GM23338 (cell line): Measurements from ENCODE around the gene PSMG4. TPM values are rescaled to one million over a fixed set of nuclear protein-coding genes. Genes with fewer than 3 reads are reported as not detected.

Experiments used
- ATAC-seq: fragments of 200-7000 bp; cut with Tn5 transposase; 3 replicates; pipeline ENCODE4 v1.9.1; 2020
- DNase-seq: peaks from one replicate; pipeline ENCODE4 v3.0.0-alpha.2; 2015; ENCODE audit warnings: low spot score
- H2AFZ ChIP-seq: fragments of 200-600 bp; sonication (generic); 2 replicates; pipeline ENCODE4 v1.8.0; 2016; ENCODE audit warnings: antibody characterized with exemption, mild to moderate bottlenecking, moderate library complexity
- H3F3A ChIP-seq: fragments of 200-600 bp; sonication (generic); replicated peaks from 2 replicates; pipeline ENCODE4 v1.8.0; 2017; ENCODE audit warnings: antibody characterized with exemption, mixed run types, low read depth
- H3K27ac ChIP-seq: fragments of 200-600 bp; sonication (generic); 2 replicates; pipeline ENCODE4 v1.6.1; 2016; ENCODE audit warnings: low read depth
- H3K27me3 ChIP-seq: fragments of 200-600 bp; sonication (generic); 2 replicates; pipeline ENCODE4 v1.8.0; 2016; ENCODE audit warnings: mild to moderate bottlenecking, mixed run types, moderate library complexity; ENCODE audit not compliant: insufficient read depth
- H3K36me3 ChIP-seq: fragments of 200-600 bp; sonication (generic); 2 replicates; pipeline ENCODE4 v1.8.0; 2016; ENCODE audit warnings: mild to moderate bottlenecking; ENCODE audit not compliant: insufficient read depth
- H3K4me1 ChIP-seq: fragments of 200-600 bp; sonication (generic); 2 replicates; pipeline ENCODE4 v1.8.0; 2016; ENCODE audit warnings: mild to moderate bottlenecking, moderate library complexity; ENCODE audit not compliant: insufficient read depth
- H3K4me2 ChIP-seq: fragments of 200-600 bp; sonication (generic); 2 replicates; pipeline ENCODE4 v1.7.1; 2017; ENCODE audit warnings: mixed run types
- H3K4me3 ChIP-seq: fragments of 200-600 bp; sonication (generic); 2 replicates; pipeline ENCODE4 v1.6.1; 2016; ENCODE audit warnings: mixed run types
- H3K79me2 ChIP-seq: fragments of 200-600 bp; sonication (generic); replicated peaks from 2 replicates; pipeline ENCODE4 v1.8.0; 2017; ENCODE audit warnings: mild to moderate bottlenecking; ENCODE audit not compliant: insufficient read depth
- H3K9me2 ChIP-seq: fragments of 200-600 bp; sonication (generic); 2 replicates; pipeline ENCODE4 v1.8.0; 2017; ENCODE audit not compliant: insufficient read depth
- H4K20me1 ChIP-seq: fragments of 200-600 bp; sonication (generic); replicated peaks from 2 replicates; pipeline ENCODE4 v1.8.0; 2017; ENCODE audit warnings: mild to moderate bottlenecking; ENCODE audit not compliant: insufficient read depth
- H3K27ac Mint-ChIP-seq: 2 replicates; pipeline ENCODE4 v1.8.0; 2020; ENCODE audit warnings: inconsistent platforms, mild to moderate bottlenecking, moderate library complexity, mixed read lengths
- H3K27me3 Mint-ChIP-seq: 3 replicates; pipeline ENCODE4 v1.8.0; 2022; ENCODE audit warnings: low read depth, mild to moderate bottlenecking, moderate library complexity, mixed read lengths, inconsistent platforms; ENCODE audit not compliant: insufficient read depth, poor library complexity
- H3K36me3 Mint-ChIP-seq: 3 replicates; pipeline ENCODE4 v1.8.0; 2021; ENCODE audit warnings: low read depth, mild to moderate bottlenecking, inconsistent platforms, moderate library complexity, mixed read lengths
- H3K4me1 Mint-ChIP-seq: 3 replicates; pipeline ENCODE4 v1.8.0; 2020; ENCODE audit warnings: mild to moderate bottlenecking, inconsistent platforms, mixed read lengths
- H3K4me3 Mint-ChIP-seq: 3 replicates; pipeline ENCODE4 v1.8.0; 2021; ENCODE audit warnings: moderate library complexity, mild to moderate bottlenecking, inconsistent platforms, mixed read lengths
- H3K9me3 Mint-ChIP-seq: 3 replicates; pipeline ENCODE4 v1.8.0; 2020; ENCODE audit warnings: moderate library complexity, mild to moderate bottlenecking, inconsistent platforms, mixed read lengths
- CTCF ChIP-seq, 2 experiments: fragments of 200-600 bp in 1 of 2; sonication (generic) in 1 of 2; conservative IDR thresholded peaks; 2 replicates each; pipeline versions ENCODE4 v1.5.1 to v1.6.1; 2016 to 2017; ENCODE audit warnings: antibody characterized with exemption in 2 of 2, low read depth in 2 of 2, mild to moderate bottlenecking in 2 of 2, moderate library complexity in 1 of 2
- ETS1 ChIP-seq: IDR thresholded peaks from 2 replicates; pipeline ENCODE4 v1.6.1; 2016; ENCODE audit warnings: antibody characterized with exemption
- EZH2 ChIP-seq: fragments of 200-600 bp; sonication (generic); IDR thresholded peaks from one replicate; pipeline ENCODE4 v1.8.0; 2017; ENCODE audit warnings: antibody characterized with exemption, mild to moderate bottlenecking, low read depth; ENCODE audit not compliant: unreplicated experiment
- EZH2phosphoT487 ChIP-seq: fragments of 200-600 bp; sonication (generic); IDR thresholded peaks from one replicate; pipeline ENCODE4 v1.8.1; 2018; ENCODE audit warnings: antibody characterized with exemption; ENCODE audit not compliant: unreplicated experiment
- JUNB ChIP-seq: IDR thresholded peaks from one replicate; pipeline ENCODE4 v1.6.1; 2016; ENCODE audit warnings: antibody characterized with exemption; ENCODE audit not compliant: unreplicated experiment
- POLR2AphosphoS5 ChIP-seq: IDR thresholded peaks from 2 replicates; pipeline ENCODE4 v1.6.1; 2016; ENCODE audit warnings: antibody characterized with exemption, low read depth
- STAT1 ChIP-seq: IDR thresholded peaks from one replicate; pipeline ENCODE4 v1.6.1; 2016; ENCODE audit warnings: antibody characterized with exemption; ENCODE audit not compliant: unreplicated experiment
- ZNF331 ChIP-seq: fragments of 250-450 bp; sonication (Bioruptor Pico); IDR thresholded peaks from 2 replicates; pipeline ENCODE4 v1.5.0; 2020; ENCODE audit warnings: low read depth, mild to moderate bottlenecking, moderate library complexity
- ZNF462 ChIP-seq: fragments of 250-450 bp; sonication (Bioruptor Pico); IDR thresholded peaks from 2 replicates; pipeline ENCODE4 v1.5.0; 2020; ENCODE audit warnings: mild to moderate bottlenecking, moderate library complexity
- polyA plus RNA-seq: library from polyadenylated mRNA; unstranded; fragments of >200 nt; fragmentation: Nextera tagmentation; extraction: Ambion mirVana; gene quantifications from 2 replicates; pipeline ENCODE4 v1.2.1, GENCODE V29; 2016
- total RNA-seq: library from RNA; depleted of rRNA; stranded (reverse); fragments of >200 nt; shearing (Covaris generic); gene quantifications from 2 replicates; pipeline ENCODE4 v1.2.3, GENCODE V29; 2014

The PSMG4 gene
- total and polyA plus RNA-seq, 2 experiments from 2014 or later: 37.2 to 168 TPM

GRCh38 chr6:3284436-3284876, 25.7 kb downstream of the PSMG4 start:
- peaks cover 34% of the 10 kb centered on the region for H3K4me1 Mint-ChIP-seq
- Histone ChIP-seq H3F3A (peaks cover 11% of the 10 kb centered on the region; the same call in 1 of the 2 replicates), H3K27me3 (no peaks in the 10 kb centered on the region), H4K20me1 (no peaks in the 10 kb centered on the region), H3K36me3 (peaks cover 4% of the 10 kb centered on the region; the same call in 1 of the 2 replicates), H3K4me2 (no peak overlapping the region), H3K4me1 (peaks cover 21% of the 10 kb centered on the region), H3K4me3 (no peak overlapping the region), H3K9me2 (no peaks in the 10 kb centered on the region), H2AFZ (no peak overlapping the region), H3K79me2 (no peaks in the 10 kb centered on the region), H3K27ac (no peak overlapping the region)
- no peak overlapping the region for H3K4me3 Mint-ChIP-seq
- no peaks in the 10 kb centered on the region for H3K9me3 Mint-ChIP-seq
- TF ChIP-seq POLR2AphosphoS5 (0 out of 2 replicates have a peak, but pooled peaks have one; percentile 14), CTCF (conservative IDR thresholded peaks at IDR 0.05; ENCODE audit: low read depth in 2 of 2) (no peak), EZH2 (no peak)
- no peak for DNase-seq
- no peak overlapping the region; the same call in 1 of the 2 replicates for H3K27ac Mint-ChIP-seq
- H3K27me3 Mint-ChIP-seq: peaks cover 10% of the 10 kb centered on the region
- no peak for ATAC-seq
- peaks cover 73% of the 10 kb centered on the region for H3K36me3 Mint-ChIP-seq

GRCh38 chr6:3285049-3285639, 26.4 kb downstream of the PSMG4 start:
- H3K9me3 Mint-ChIP-seq: no peaks in the 10 kb centered on the region
- Histone ChIP-seq H3K79me2 (no peaks in the 10 kb centered on the region), H3K27me3 (no peaks in the 10 kb centered on the region), H4K20me1 (no peaks in the 10 kb centered on the region), H2AFZ (no peak overlapping the region), H3K9me2 (no peaks in the 10 kb centered on the region), H3K4me2 (no peak overlapping the region), H3K27ac (no peak overlapping the region), H3F3A (peaks cover 8% of the 10 kb centered on the region; the same call in 1 of the 2 replicates), H3K4me1 (peaks cover 21% of the 10 kb centered on the region), H3K36me3 (peaks cover 4% of the 10 kb centered on the region; the same call in 1 of the 2 replicates), H3K4me3 (no peak overlapping the region)
- H3K4me3 Mint-ChIP-seq: no peak overlapping the region
- H3K36me3 Mint-ChIP-seq: peaks cover 76% of the 10 kb centered on the region
- H3K27me3 Mint-ChIP-seq: peaks cover 10% of the 10 kb centered on the region
- no peak overlapping the region for H3K27ac Mint-ChIP-seq
- peaks cover 34% of the 10 kb centered on the region for H3K4me1 Mint-ChIP-seq
- no peak for DNase-seq
- ATAC-seq: no peak
- TF ChIP-seq CTCF (conservative IDR thresholded peaks at IDR 0.05; ENCODE audit: low read depth in 2 of 2): no peak
- TF ChIP-seq ZNF462 (CRISPR knock-in tag): no peak
- TF ChIP-seq ZNF331 (CRISPR knock-in tag): no peak
- TF ChIP-seq EZH2phosphoT487: no peak
- no peak for TF ChIP-seq ETS1
- TF ChIP-seq JUNB: no peak
- no peak for TF ChIP-seq STAT1
